SK-N-SH (cell line): ENCODE measurements around the gene UBASH3B. TPM values are rescaled to one million over a fixed set of nuclear protein-coding genes. Genes with fewer than 3 reads are reported as not detected.

Experiments
- CTCF ChIA-PET: fragments of 300-600, 350-600 bp; formaldehyde crosslinking; extraction: SDS; loops from one replicate; lab custom pipeline; 2021; lab: Yijun Ruan, JAX
- POLR2A ChIA-PET: fragments of 350-600 bp; sonication (Branson Sonifier 250); formaldehyde crosslinking; extraction: SDS; loops from one replicate; lab custom pipeline; 2020; ENCODE audit warnings: antibody characterized with exemption, inconsistent platforms; lab: Yijun Ruan, JAX
- DNase-seq: peaks from one replicate; pipeline ENCODE4 v3.0.0; 2012
- H2AFZ ChIP-seq: fragments of 200-600 bp; sonication (generic); 2 replicates; pipeline ENCODE4 v1.8.1; 2016; ENCODE audit warnings: antibody characterized with exemption, mild to moderate bottlenecking, low read depth
- H3F3A ChIP-seq: fragments of 200-600 bp; sonication (generic); replicated peaks from 2 replicates; pipeline ENCODE3; 2016; ENCODE audit warnings: antibody characterized with exemption, mild to moderate bottlenecking; ENCODE audit not compliant: insufficient read depth
- H3K27ac ChIP-seq, 2 experiments: fragments of 200-500 bp in 1 of 2; fragments of 200-600 bp in 1 of 2; sonication (Bioruptor generic) in 1 of 2; sonication (generic), shearing (Covaris generic) in 1 of 2; 2 replicates each; pipeline versions ENCODE4 v1.5.1 to v1.6.1; 2014 to 2016; ENCODE audit warnings: low read depth in 2 of 2, inconsistent platforms in 1 of 2, low read length in 1 of 2, mild to moderate bottlenecking in 1 of 2, mixed read lengths in 1 of 2
- H3K27me3 ChIP-seq: fragments of 200-600 bp; sonication (generic), shearing (Covaris generic); 2 replicates; pipeline ENCODE4 v1.6.1; 2016; ENCODE audit warnings: mixed run types; ENCODE audit not compliant: insufficient read depth
- H3K36me3 ChIP-seq, 2 experiments: fragments of 200-500 bp in 1 of 2; fragments of 200-600 bp in 1 of 2; sonication (Bioruptor generic) in 1 of 2; sonication (generic) in 1 of 2; replicated peaks in 1 of 2; 2 replicates each; pipeline versions ENCODE3 to v1.5.1; 2014 to 2016; ENCODE audit warnings: low read length in 1 of 2, mild to moderate bottlenecking in 1 of 2; ENCODE audit not compliant: insufficient read depth in 2 of 2, control insufficient read depth in 1 of 2
- H3K4me1 ChIP-seq, 2 experiments: fragments of 200-500 bp in 1 of 2; fragments of 200-600 bp in 1 of 2; sonication (Bioruptor generic) in 1 of 2; sonication (generic), shearing (Covaris generic) in 1 of 2; 2 replicates each; pipeline versions ENCODE4 v1.5.1 to v1.6.1; 2014 to 2016; ENCODE audit warnings: low read depth in 1 of 2, low read length in 1 of 2, mixed run types in 1 of 2; ENCODE audit not compliant: insufficient read depth in 2 of 2, control insufficient read depth in 1 of 2
- H3K4me2 ChIP-seq: fragments of 200-600 bp; sonication (generic), shearing (Covaris generic); 2 replicates; pipeline ENCODE4 v1.6.1; 2017; ENCODE audit warnings: mixed run types
- H3K4me3 ChIP-seq, 2 experiments: fragments of 200-500 bp in 1 of 2; fragments of 200-600 bp in 1 of 2; sonication (Bioruptor generic) in 1 of 2; sonication (generic), shearing (Covaris generic) in 1 of 2; 2 replicates each; pipeline versions ENCODE4 v1.5.1 to v1.8.1; 2014 to 2016; ENCODE audit warnings: low read depth in 2 of 2, inconsistent platforms in 1 of 2, low read length in 1 of 2, mild to moderate bottlenecking in 1 of 2, mixed read lengths in 1 of 2, moderate library complexity in 1 of 2
- H3K79me2 ChIP-seq: fragments of 200-600 bp; sonication (generic); 2 replicates; pipeline ENCODE4 v1.8.1; 2017; ENCODE audit warnings: mild to moderate bottlenecking; ENCODE audit not compliant: insufficient read depth
- H3K9ac ChIP-seq: fragments of 200-600 bp; sonication (generic); 2 replicates; pipeline ENCODE4 v1.6.1; 2017; ENCODE audit warnings: mixed run types
- H3K9me2 ChIP-seq: fragments of 200-600 bp; sonication (generic); 2 replicates; pipeline ENCODE4 v1.6.1; 2017; ENCODE audit warnings: mixed run types
- H3K9me3 ChIP-seq: fragments of 200-600 bp; sonication (generic); 2 replicates; pipeline ENCODE4 v1.6.1; 2017; ENCODE audit warnings: mixed run types, mild to moderate bottlenecking, moderate library complexity
- H4K20me1 ChIP-seq: fragments of 200-600 bp; sonication (generic); 2 replicates; pipeline ENCODE4 v1.6.1; 2017; ENCODE audit warnings: mild to moderate bottlenecking, mixed run types; ENCODE audit not compliant: insufficient read depth
- CTCF ChIP-seq: fragments of 200-600 bp; sonication (generic); IDR thresholded peaks from 2 replicates; pipeline ENCODE4 v1.6.1; 2017; ENCODE audit warnings: antibody characterized with exemption, mild to moderate bottlenecking, moderate library complexity
- ELF1 ChIP-seq: IDR thresholded peaks from 2 replicates; pipeline ENCODE4 v1.4.0; 2012
- EP300 ChIP-seq, 2 experiments: IDR thresholded peaks; 2 replicates each; pipeline versions ENCODE4 v1.4.0 to v1.6.1; 2012; ENCODE audit warnings: borderline replicate concordance in 1 of 2, low read depth in 1 of 2, low read length in 1 of 2
- GABPA ChIP-seq: IDR thresholded peaks from 2 replicates; pipeline ENCODE4 v1.4.0; 2012; ENCODE audit warnings: low read depth, mild to moderate bottlenecking
- JUND ChIP-seq: IDR thresholded peaks from 2 replicates; pipeline ENCODE4 v1.4.0; 2012
- MAX ChIP-seq: IDR thresholded peaks from 2 replicates; pipeline ENCODE4 v1.4.0; 2012; ENCODE audit warnings: low read depth
- NFIC ChIP-seq: IDR thresholded peaks from 2 replicates; pipeline ENCODE4 v1.4.0; 2012; ENCODE audit warnings: borderline replicate concordance
- NRF1 ChIP-seq: IDR thresholded peaks from 2 replicates; pipeline ENCODE4 v1.6.1; 2012; ENCODE audit warnings: low read depth, mild to moderate bottlenecking, low read length
- PBX3 ChIP-seq: IDR thresholded peaks from 2 replicates; pipeline ENCODE4; 2012
- POLR2AphosphoS5 ChIP-seq: IDR thresholded peaks from 2 replicates; pipeline ENCODE4 v1.6.1; 2012; ENCODE audit warnings: low read depth, low read length
- RCOR1 ChIP-seq: fragments of 150-350 bp; IDR thresholded peaks from 2 replicates; pipeline ENCODE4 v1.6.1; 2017; ENCODE audit warnings: antibody characterized with exemption, low read length
- RXRA ChIP-seq: IDR thresholded peaks from 2 replicates; pipeline ENCODE4 v1.4.0; 2012; ENCODE audit warnings: low read depth, mild to moderate bottlenecking, borderline replicate concordance
- SIN3A ChIP-seq: IDR thresholded peaks from 2 replicates; pipeline ENCODE4 v1.6.1; 2012; ENCODE audit warnings: low read depth, mild to moderate bottlenecking, low read length, moderate library complexity, borderline replicate concordance
- SMC3 ChIP-seq: IDR thresholded peaks from 2 replicates; pipeline ENCODE4 v1.6.1; 2012; ENCODE audit warnings: low read depth, low read length, improper control_type of control experiment
- TCF12 ChIP-seq: IDR thresholded peaks from 2 replicates; pipeline ENCODE4 v1.4.0; 2012
- YY1 ChIP-seq: IDR thresholded peaks from 2 replicates; pipeline ENCODE4 v1.4.0; 2012; ENCODE audit warnings: low read depth, mild to moderate bottlenecking
- WGBS: methylation state at CpG from one replicate; pipeline ENCODE4 v1.1.6; 2017; ENCODE audit warnings: low lambda C conversion rate; 5-methylcytosine and 5-hydroxymethylcytosine counted together
- polyA plus RNA-seq, 3 experiments: library from polyadenylated mRNA; depleted of rRNA; stranded (reverse); fragments of >200 nt; gene quantifications; 2 replicates each; pipeline ENCODE4 v1.2.3, GENCODE V29; 2012

Gene UBASH3B
- polyA plus RNA-seq, 1 of the 3 experiments (the other 2 are of a cell fraction), result 10.4 TPM

GRCh38 chr11:122746050-122746478 is 90.5 kb downstream of the UBASH3B start:
- Histone ChIP-seq H2AFZ (no peak overlapping the region; the same call in 1 of the 2 replicates), H3K4me1 (peaks cover 5 to 19% of the 10 kb centered on the region in 2 experiments; a peak in 2 of 4 replicates), H3K36me3 (peaks cover 0 to 3% of the 10 kb centered on the region in 2 experiments), H3K9me3 (no peaks in the 10 kb centered on the region), H3F3A (peaks cover 14% of the 10 kb centered on the region), H4K20me1 (no peaks in the 10 kb centered on the region; the same call in 1 of the 2 replicates), H3K9me2 (no peaks in the 10 kb centered on the region), H3K79me2 (peaks cover 36% of the 10 kb centered on the region; the same call in 1 of the 2 replicates), H3K27me3 (no peaks in the 10 kb centered on the region), H3K9ac (no peak overlapping the region), H3K4me3 (no peak overlapping the region), H3K4me2 (no peak overlapping the region), H3K27ac (no peak overlapping the region)
- 93% methylated on average over 13 of the region's 13 CpGs for WGBS
- ChIA-PET CTCF (interaction anchor here (1.0 to 1.2 kb wide), 3 partner anchors 9 to 165 kb away, joined by 3 to 5 read pairs (median 3); no protein-coding TSS in a partner anchor), POLR2A (no interaction called here)
- DNase-seq, result no peak
- TF ChIP-seq EP300 (IDR thresholded peaks at IDR 0.05; ENCODE audit: borderline replicate concordance in 1 of 2, low read depth in 1 of 2, low read length in 1 of 2), result no peak
- TF ChIP-seq RXRA, result no peak
- TF ChIP-seq NFIC, result no peak
- no peak for TF ChIP-seq PBX3
- no peak for TF ChIP-seq RCOR1
- TF ChIP-seq TCF12, result no peak
- no peak for TF ChIP-seq SIN3A
- no peak for TF ChIP-seq NRF1
- no peak for TF ChIP-seq ELF1
- TF ChIP-seq POLR2AphosphoS5, result no peak
- no peak for TF ChIP-seq GABPA

- Histone ChIP-seq H2AFZ (no peak overlapping the region; the same call in 1 of the 2 replicates), H3F3A (peaks cover 14% of the 10 kb centered on the region), H3K9ac (no peak overlapping the region), H3K36me3 (peaks cover 0 to 3% of the 10 kb centered on the region in 2 experiments), H3K4me3 (no peak overlapping the region), H3K79me2 (peaks cover 35% of the 10 kb centered on the region; the same call in 1 of the 2 replicates), H3K4me1 (peaks cover 11 to 17% of the 10 kb centered on the region in 2 experiments; a peak in 3 of 4 replicates), H4K20me1 (no peaks in the 10 kb centered on the region; the same call in 1 of the 2 replicates), H3K9me3 (no peaks in the 10 kb centered on the region), H3K9me2 (no peaks in the 10 kb centered on the region), H3K27ac (no peak overlapping the region), H3K27me3 (no peaks in the 10 kb centered on the region), H3K4me2 (no peak overlapping the region)
- ChIA-PET POLR2A (no interaction called here), CTCF (no interaction called here)
- TF ChIP-seq SIN3A, result no peak
- no peak for TF ChIP-seq JUND
- no peak for TF ChIP-seq NRF1
- TF ChIP-seq SMC3, result no peak
- no peak for TF ChIP-seq MAX
- TF ChIP-seq CTCF, result no peak
- TF ChIP-seq YY1, result no peak
- no peak for TF ChIP-seq ELF1
- no peak for TF ChIP-seq RXRA
- TF ChIP-seq EP300 (IDR thresholded peaks at IDR 0.05; ENCODE audit: borderline replicate concordance in 1 of 2, low read depth in 1 of 2, low read length in 1 of 2), result no peak
- no peak for DNase-seq
- 91% methylated on average over 8 of the region's 8 CpGs for WGBS
Measured at GRCh38 chr11:122746611-122747244, 91.2 kb downstream of the UBASH3B start.
